HG03342 (cell line): ENCODE results near the gene MORN4.
"Not testable (repeated sequence)": the region's sequence is repeated elsewhere in the genome, so short reads cannot be mapped to it uniquely, and the experiment has no call there.

Experiments used
- ATAC-seq: cut with Tn5 transposase; IDR thresholded peaks from one replicate; pipeline ENCODE4 v1.9.1; 2021; ENCODE audit warnings: mild to moderate bottlenecking, moderate library complexity; ENCODE audit not compliant: unreplicated experiment

MORN4 gene

GRCh38 chr10:97642471-97643159 lies 9.3 kb upstream of the MORN4 start:
- not testable (repeated sequence) for ATAC-seq

DNA sequence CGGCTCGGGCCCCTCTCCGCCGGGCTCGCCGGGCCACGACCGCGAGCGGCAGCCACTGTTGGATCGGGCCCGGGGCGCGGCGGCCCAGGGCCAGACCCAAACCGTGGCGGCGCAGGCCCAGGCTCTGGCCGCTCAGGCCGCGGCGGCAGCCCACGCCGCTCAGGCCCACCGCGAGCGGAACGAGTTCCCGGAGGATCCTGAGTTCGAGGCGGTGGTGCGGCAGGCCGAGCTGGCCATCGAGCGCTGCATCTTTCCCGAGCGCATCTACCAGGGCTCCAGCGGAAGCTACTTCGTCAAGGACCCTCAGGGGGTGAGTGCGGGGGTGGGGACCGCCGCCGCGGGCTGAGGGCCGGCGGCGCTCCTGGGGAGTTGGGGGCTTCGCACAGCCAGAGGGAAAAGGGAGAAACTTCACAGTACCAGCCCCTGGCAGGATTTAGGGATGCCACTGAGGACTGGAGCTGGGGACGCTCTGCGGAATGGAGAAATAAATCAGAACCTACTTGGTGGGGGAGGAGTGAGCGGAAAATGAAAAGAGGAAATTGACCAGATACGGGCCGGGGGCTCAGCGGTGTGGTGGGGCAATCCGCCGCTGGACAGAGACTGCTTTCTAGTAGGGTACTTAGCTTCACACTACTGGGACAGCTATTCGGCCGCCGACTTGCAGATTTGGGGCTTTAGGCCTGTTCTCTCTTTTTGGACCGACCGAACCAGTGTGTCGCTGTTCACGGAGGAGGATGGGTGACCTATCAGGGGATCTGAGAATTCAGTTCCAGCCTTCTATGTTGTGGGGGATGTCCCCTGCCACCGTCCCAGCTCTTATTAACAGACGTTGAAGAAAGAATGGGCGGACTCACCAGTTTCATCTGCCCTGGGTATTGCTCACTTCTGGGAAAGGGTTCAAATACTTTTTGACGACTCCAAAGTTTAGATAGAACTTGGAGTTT lies 7.8 kb upstream of the MORN4 start:
- peak; percentile 23 for ATAC-seq

GRCh38 chr10:97640174-97640867 lies 7.0 kb upstream of the MORN4 start, which contains the start of gene PI4K2A:
PI4K2A (plus strand) TSS chr10:97640671; CDS start chr10:97640743, 72 bp downstream.
- peak; percentile 98 for ATAC-seq

DNA sequence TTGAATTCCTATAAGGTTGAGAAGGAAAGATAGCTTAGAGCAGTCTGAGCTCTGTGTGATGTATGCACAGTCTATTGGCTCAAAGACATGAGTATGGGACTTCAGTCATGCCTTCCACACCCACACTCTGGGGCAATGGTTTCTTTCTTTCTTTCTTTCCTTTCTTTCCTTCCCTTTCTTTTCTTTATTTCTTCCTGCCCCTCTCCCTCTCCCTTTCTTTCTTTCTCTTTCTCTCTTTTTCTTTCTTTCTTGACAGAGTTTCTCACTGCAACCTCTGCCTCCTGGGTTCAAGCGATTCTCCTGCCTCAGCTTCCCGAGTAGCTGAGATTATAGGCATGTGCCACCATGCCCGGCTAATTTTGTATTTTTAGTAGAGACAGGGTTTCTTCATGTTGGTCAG lies 5.8 kb upstream of the MORN4 start:
- not testable (repeated sequence) for ATAC-seq

DNA sequence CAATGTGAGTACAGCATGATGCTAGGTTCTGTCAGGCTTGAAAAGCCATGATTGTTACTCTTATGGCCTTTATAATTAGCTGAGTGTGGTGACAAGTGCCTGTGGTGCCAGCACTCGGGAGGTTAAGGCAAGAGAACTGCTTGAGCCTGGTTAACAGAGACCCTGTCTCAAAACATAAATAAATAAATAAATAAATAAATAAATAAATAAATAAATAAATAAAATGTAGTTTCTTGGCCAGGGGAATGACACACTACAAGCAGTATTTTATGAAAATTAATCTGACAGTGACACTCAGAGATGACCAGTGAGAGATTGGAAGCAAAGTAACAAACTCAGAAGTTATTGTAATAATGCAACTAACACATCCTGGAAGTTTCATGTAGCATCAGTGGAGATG lies 2.3 kb upstream of the MORN4 start:
- ATAC-seq: no peak

GRCh38 chr10:97633921-97634320 lies 621 bp upstream of the MORN4 start:
- ATAC-seq: no peak

- no peak for ATAC-seq
Observed at GRCh38 chr10:97631098-97631497, 2.2 kb downstream of the MORN4 start.

DNA sequence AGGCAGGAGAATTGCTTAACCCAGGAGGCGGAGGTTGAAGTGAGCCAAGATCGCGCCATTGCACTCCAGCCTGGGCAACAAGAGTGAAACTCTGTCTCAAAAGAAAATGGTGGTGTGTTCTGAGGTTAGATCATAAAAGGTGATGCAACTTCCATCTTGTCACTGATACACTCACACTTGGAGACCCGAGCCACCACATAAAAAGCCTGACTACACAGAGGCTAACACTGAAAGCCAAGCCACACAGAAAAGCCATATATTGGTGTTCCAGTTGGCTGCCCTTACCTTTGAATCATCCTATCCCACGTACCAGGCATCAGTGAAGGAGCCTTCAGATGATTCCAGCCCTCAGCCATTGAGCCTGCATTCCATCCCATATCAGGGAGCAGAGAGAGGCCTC lies 4.0 kb downstream of the MORN4 start:
- no peak for ATAC-seq

- no peak for ATAC-seq
Observed at GRCh38 chr10:97628228-97628627, 5.1 kb downstream of the MORN4 start.

GRCh38 chr10:97627731-97628130 lies 5.6 kb downstream of the MORN4 start:
- ATAC-seq: no peak

DNA sequence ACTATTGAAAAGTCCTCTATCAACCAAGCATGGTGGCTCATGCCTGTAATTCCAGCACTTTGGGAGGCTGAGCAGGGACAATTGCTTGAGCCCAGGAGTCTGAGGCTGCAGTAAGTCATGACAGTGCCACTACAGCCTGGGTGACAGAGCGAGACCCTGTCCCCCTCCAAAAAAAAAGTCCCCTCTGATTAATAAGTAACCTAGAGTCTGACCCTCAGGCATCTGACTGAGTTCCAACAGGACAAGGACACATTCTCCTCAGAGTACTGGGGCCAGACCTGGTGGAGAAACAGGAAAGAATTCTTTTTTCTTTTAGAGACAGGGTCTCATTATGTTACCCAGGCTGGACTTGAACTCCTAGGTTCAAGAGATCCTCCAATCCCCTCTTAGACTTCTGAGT lies 10.0 kb downstream of the MORN4 start:
- ATAC-seq: no peak

- no peak for ATAC-seq
Observed at GRCh38 chr10:97618733-97619132, 14.6 kb downstream of the MORN4 start.

DNA sequence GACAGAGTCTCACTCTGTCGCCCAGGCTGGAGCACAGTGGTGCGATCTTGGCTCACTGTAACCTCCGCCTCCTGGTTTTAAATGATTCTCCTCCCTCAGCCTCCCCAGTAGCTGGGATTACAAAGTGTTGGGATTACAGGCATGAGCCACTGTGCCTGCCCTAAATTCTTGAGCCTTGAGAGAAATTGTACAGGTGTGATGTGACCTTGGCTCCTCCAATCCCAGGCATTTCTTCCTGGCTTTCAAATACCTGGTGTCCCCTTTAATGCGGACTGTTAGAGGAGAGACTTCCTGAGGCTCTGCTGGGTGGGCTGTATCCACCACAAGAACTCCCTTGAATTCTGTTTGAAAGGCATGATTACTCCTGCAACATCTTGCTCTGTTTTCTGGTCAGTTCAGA lies 15.0 kb downstream of the MORN4 start:
- no peak for ATAC-seq

- ATAC-seq: no peak
Observed at GRCh38 chr10:97612386-97612785, 20.9 kb downstream of the MORN4 start.

- no peak for ATAC-seq
Observed at GRCh38 chr10:97611473-97611872, 21.8 kb downstream of the MORN4 start.

DNA sequence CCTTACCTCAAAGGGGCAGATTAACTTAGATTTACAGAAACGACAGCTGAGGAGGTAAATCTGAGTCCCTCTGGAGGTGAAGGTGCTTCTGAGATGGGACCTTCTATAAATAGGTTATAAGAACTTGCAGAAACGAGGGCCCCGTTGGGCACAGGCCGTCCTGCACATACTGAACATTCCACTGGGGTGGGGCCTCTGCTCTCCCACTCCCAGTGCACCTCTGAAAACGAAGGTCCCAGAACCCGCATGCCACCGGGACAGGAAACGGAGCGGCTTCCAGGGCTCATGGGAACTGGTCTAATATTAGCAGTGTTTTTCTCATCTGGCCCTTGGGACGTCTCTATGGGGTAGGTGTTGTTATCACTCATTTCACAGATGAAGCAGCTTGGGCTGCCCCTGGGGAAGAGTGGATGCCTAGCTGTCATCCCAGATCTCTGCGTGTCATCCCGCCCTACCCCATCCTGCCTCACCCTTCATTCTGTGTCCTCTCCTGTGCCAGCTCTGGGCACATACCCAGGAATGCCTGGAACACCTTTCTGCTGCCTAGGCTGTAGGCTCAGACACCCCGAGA lies 24.2 kb downstream of the MORN4 start:
- no peak for ATAC-seq

GRCh38 chr10:97607095-97607636 lies 26.1 kb downstream of the MORN4 start:
- ATAC-seq: no peak

GRCh38 chr10:97601268-97602215 lies 31.8 kb downstream of the MORN4 start:
- ATAC-seq: no peak

DNA sequence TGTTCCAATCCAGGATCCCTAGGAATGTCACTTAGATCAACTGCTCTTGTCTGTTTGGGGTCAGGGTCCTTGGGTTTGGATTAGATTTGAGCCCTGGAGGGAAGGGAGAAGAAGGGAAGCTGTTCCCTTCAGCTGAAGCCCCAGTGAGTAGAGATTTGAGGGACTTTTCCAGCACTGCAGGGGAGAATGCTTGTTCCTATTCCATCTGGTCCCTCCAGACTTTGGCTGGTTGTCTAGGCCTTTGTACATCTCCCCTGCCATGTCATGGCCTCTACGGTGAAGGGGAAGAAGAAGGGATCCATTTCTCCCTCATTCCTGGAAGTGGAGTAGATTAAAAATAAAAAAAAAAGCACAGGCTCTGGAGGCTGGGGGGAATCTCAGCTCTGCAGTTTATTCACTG lies 32.7 kb downstream of the MORN4 start:
- ATAC-seq: no peak

DNA sequence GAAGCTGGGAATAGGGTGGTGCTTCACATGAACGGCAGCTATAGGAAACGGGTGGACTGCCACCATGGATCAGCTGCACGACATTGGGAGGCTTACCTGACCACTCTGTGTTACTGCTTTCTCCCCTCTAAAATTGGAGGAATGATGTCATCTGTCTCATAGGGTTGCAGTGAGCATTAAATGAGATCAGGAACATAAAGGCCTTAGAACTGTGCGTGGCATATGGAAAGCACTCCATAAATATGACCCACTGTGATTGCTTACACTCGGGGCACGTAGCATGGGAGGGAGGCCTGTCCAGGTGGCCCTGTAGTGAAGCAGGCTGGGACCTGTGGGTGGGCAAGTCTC lies 34.1 kb downstream of the MORN4 start:
- ATAC-seq: no peak
